ENCODE measurements around the gene ELFN1.

- TF ChIP-seq CTCF (IDR thresholded peaks at IDR 0.05) (0 out of 2 replicates have a peak, but pooled peaks have one; percentile 4), ZFX (IDR thresholded peaks at IDR 0.05; ENCODE audit: borderline replicate concordance) (no peak)
These were observed 35.0 kb downstream of the ELFN1 start for GRCh38 chr7:1704811-1705738.

All from 22Rv1 (cell line).